ENCODE results near the gene LGR6. TPM values are rescaled to one million over a fixed set of nuclear protein-coding genes. Genes with fewer than 3 reads are reported as not detected.

LGR6 gene
- total and polyA plus RNA-seq, 8 donors, result 0.15 to 3.5 (median 0.58) TPM; not detected in 4

DNA sequence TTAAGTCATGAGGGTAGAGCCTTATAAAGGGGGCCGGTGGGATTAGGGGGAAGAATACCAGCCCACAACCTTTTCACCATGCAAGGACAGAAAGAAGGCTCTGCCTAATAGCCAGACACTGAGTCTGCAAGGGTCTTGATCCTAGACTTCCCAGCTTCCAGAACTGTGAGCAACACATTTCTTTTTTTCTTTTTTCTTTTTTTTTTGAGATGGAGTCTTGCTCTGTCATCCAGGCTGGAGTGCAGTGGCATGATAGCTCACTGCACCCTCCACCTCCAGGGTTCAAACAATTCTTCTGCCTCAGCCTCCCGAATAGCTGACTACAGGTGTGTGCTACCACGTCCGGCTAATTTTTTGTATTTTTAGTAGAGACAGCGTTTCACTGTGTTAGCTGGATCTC, 47.3 kb upstream of the LGR6 start:
- Histone ChIP-seq H3K9me3 (no peaks in the 10 kb centered on the region), H3K27me3 (no peaks in the 10 kb centered on the region), H3K4me1 (peaks cover 21 to 32% (median 29%) of the 10 kb centered on the region in 4 donors), H3K27ac (no peak overlapping the region), H3K4me3 (no peak overlapping the region), H3K36me3 (peaks cover 0 to 3% (median 0%) of the 10 kb centered on the region in 4 donors)
- intact Hi-C loops (cut with DNase I; ENCODE audit: low total_unique reads), result no loop called here
- TF ChIP-seq POLR2AphosphoS5 (IDR thresholded peaks at IDR 0.05) (no peak), EP300 (IDR thresholded peaks at IDR 0.05) (no peak), POLR2A (IDR thresholded peaks at IDR 0.05) (no peak)
- TF ChIP-seq, protein P1, sequence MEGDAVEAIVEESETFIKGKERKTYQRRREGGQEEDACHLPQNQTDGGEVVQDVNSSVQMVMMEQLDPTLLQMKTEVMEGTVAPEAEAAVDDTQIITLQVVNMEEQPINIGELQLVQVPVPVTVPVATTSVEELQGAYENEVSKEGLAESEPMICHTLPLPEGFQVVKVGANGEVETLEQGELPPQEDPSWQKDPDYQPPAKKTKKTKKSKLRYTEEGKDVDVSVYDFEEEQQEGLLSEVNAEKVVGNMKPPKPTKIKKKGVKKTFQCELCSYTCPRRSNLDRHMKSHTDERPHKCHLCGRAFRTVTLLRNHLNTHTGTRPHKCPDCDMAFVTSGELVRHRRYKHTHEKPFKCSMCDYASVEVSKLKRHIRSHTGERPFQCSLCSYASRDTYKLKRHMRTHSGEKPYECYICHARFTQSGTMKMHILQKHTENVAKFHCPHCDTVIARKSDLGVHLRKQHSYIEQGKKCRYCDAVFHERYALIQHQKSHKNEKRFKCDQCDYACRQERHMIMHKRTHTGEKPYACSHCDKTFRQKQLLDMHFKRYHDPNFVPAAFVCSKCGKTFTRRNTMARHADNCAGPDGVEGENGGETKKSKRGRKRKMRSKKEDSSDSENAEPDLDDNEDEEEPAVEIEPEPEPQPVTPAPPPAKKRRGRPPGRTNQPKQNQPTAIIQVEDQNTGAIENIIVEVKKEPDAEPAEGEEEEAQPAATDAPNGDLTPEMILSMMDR (IDR thresholded peaks at IDR 0.05), result no peak
- 88 to 94% (median 93%) methylated on average over 5 of the region's 5 CpGs for WGBS, 5 donors
- no peak for DNase-seq

DNA sequence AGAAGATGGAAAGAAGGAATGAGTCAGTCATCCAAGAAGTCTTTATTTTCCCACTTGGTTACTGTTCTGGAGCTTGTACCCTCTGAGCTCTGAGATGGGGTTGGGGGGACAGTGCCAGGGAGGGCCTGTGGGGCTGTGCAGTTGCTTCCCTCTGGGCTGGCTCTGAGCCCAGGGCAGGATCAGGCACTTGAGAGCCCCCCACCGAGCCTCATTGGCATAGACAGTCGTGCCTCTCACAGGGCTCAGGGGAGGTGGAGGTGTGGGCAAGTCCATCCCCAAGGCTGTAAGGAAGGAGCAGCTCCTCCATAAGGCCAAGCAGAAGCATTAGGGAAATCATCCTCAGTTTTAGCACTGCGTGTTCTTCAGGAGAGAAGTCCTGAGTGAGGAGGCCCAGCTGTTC, 46.6 kb upstream of the LGR6 start:
- H3K4me1 ChIP-seq, result peaks cover 19 to 27% (median 22%) of the 10 kb centered on the region in 4 donors
- H3K27me3 ChIP-seq, result no peaks in the 10 kb centered on the region
- no peak for DNase-seq
- intact Hi-C loops (cut with DNase I; ENCODE audit: low total_unique reads), result no loop called here
- no peaks in the 10 kb centered on the region for H3K9me3 ChIP-seq
- H3K27ac ChIP-seq, result no peak overlapping the region
- peaks cover 0 to 7% (median 2%) of the 10 kb centered on the region in 4 donors for H3K36me3 ChIP-seq
- no peak overlapping the region for H3K4me3 ChIP-seq
- no peak for TF ChIP-seq POLR2A (IDR thresholded peaks at IDR 0.05)
- TF ChIP-seq, protein P1 (IDR thresholded peaks at IDR 0.05), result no peak
- TF ChIP-seq POLR2AphosphoS5 (IDR thresholded peaks at IDR 0.05), result no peak
- TF ChIP-seq EP300 (IDR thresholded peaks at IDR 0.05), result no peak
- 66 to 76% (median 70%) methylated on average over 2 to 3 of the region's 3 CpGs for WGBS, 5 donors

DNA sequence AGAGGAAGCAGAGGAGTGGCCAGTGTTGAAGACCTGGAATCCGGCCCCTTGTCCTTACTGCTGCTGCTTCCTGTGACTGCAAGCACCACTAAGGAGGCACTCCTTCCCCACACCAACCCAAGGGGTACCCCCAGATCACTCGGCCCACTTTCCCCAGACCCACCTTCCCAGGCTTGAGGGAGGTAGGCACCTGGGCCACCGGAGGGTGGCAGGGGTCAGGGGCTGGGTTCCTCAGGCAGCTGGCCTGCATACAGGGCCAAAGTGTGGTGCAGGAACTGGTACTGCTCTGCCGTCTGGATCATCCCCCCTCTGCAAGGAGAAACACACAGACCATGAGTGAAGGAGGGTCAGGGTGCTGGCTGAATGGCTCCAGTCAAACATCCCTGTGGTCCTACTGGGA, 45.2 kb upstream of the LGR6 start:
- intact Hi-C loops (cut with DNase I; ENCODE audit: low total_unique reads), result no loop called here
- Histone ChIP-seq H3K4me3 (no peak overlapping the region), H3K27ac (no peak overlapping the region), H3K36me3 (peaks cover 0 to 14% (median 5%) of the 10 kb centered on the region in 4 donors), H3K27me3 (no peaks in the 10 kb centered on the region), H3K9me3 (no peaks in the 10 kb centered on the region), H3K4me1 (peaks cover 6 to 13% (median 9%) of the 10 kb centered on the region in 4 donors)
- no peak for DNase-seq
- WGBS, 5 donors, result 67 to 94% (median 88%) methylated on average over 2 to 4 of the region's 4 CpGs
- TF ChIP-seq POLR2A (IDR thresholded peaks at IDR 0.05) (no peak), POLR2AphosphoS5 (IDR thresholded peaks at IDR 0.05) (no peak), EP300 (IDR thresholded peaks at IDR 0.05) (no peak)
- TF ChIP-seq, protein P1 (IDR thresholded peaks at IDR 0.05), result no peak

DNA sequence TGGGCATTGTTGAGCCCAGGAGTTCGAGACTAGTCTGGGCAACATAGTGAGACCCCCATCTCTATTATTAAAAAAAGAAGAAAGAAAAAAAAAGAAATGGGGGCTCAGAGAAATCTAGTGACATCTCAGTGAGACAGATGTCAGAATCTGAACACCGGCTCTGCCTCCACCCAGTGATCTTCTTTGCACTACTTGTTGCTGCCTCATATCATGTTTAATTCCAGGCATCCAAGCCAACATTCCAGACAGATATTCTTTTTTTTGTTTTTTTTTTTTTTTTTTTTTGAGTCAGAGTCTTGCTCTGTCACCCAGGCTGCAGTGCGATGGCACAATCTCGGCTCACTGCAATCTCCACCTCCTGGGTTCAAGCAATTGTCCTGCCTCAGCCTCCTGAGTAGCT, 44.0 kb upstream of the LGR6 start:
- H3K27me3 ChIP-seq, result no peaks in the 10 kb centered on the region
- H3K4me1 ChIP-seq, result peaks cover 6 to 15% (median 10%) of the 10 kb centered on the region in 4 donors
- H3K36me3 ChIP-seq, result peaks cover 0 to 21% (median 5%) of the 10 kb centered on the region in 4 donors
- TF ChIP-seq POLR2A (IDR thresholded peaks at IDR 0.05) (no peak), EP300 (IDR thresholded peaks at IDR 0.05) (no peak), POLR2AphosphoS5 (IDR thresholded peaks at IDR 0.05) (no peak)
- TF ChIP-seq, protein P1 (IDR thresholded peaks at IDR 0.05), result no peak
- H3K27ac ChIP-seq, result no peak overlapping the region
- DNase-seq, result no peak
- 86 to 96% (median 93%) methylated on average over 4 of the region's 4 CpGs for WGBS, 5 donors
- H3K9me3 ChIP-seq, result no peaks in the 10 kb centered on the region
- intact Hi-C loops (cut with DNase I; ENCODE audit: low total_unique reads), result no loop called here
- H3K4me3 ChIP-seq, result no peak overlapping the region
